B cell (primary cell): ENCODE measurements around the gene ZNF385D.

Experiments
- CTCF ChIP-seq: fragments of 200-600 bp; IDR thresholded peaks from one replicate; pipeline ENCODE4 v1.8.0; 2022; ENCODE audit warnings: antibody characterized with exemption, mild to moderate bottlenecking
- EZH2 ChIP-seq: IDR thresholded peaks from 2 replicates; pipeline ENCODE4 v1.6.1; 2012; ENCODE audit warnings: borderline replicate concordance, low read depth, mild to moderate bottlenecking, moderate library complexity, low read length; ENCODE audit not compliant: insufficient read depth, poor library complexity, severe bottlenecking

GRCh38 chr3:21544076-21544462 lies 206.9 kb downstream of the ZNF385D start:
- no peak for TF ChIP-seq EZH2
- no peak for TF ChIP-seq CTCF
